ENCODE results near the gene CD3D.

CD3D gene

GRCh38 chr11:118359295-118359958 lies 16.9 kb upstream of the CD3D start, which contains the start of gene UBE4A:
UBE4A (plus strand) TSS chr11:118359600; CDS start chr11:118365081, 5,481 bp downstream.
- Histone ChIP-seq H3K79me2 (ENCODE audit: low read length) (peaks cover 47% of the 10 kb centered on the region), H3K9me3 (ENCODE audit: insufficient read depth, low read length) (no peaks in the 10 kb centered on the region), H3K36me3 (replicated peaks; ENCODE audit: low read depth, low read length) (no peaks in the 10 kb centered on the region), H2AFZ (ENCODE audit: low read depth, low read length) (peak within 1 kb of the TSS; percentile 81), H3K4me2 (ENCODE audit: low read length) (peak within 1 kb of the TSS; percentile 93), H3K4me1 (ENCODE audit: low read length) (peaks cover 16% of the 10 kb centered on the region), H4K20me1 (ENCODE audit: insufficient read depth, low read length) (no peaks in the 10 kb centered on the region), H3K9ac (ENCODE audit: low read length) (peak within 1 kb of the TSS; percentile 87), H3K4me3 (ENCODE audit: low read length) (peak within 1 kb of the TSS; percentile 90), H3K27me3 (ENCODE audit: low read depth, low read length) (no peaks in the 10 kb centered on the region), H3K27ac (ENCODE audit: low read length) (peak within 1 kb of the TSS; percentile 32)
- TF ChIP-seq EZH2phosphoT487 (IDR thresholded peaks at IDR 0.05; ENCODE audit: low read depth) (no peak), CTCF (IDR thresholded peaks at IDR 0.05; ENCODE audit: low read depth, low read length) (no peak)

- Histone ChIP-seq H3K9me3 (ENCODE audit: insufficient read depth, low read length) (no peaks in the 10 kb centered on the region), H3K79me2 (ENCODE audit: low read length) (peaks cover 36% of the 10 kb centered on the region), H3K36me3 (replicated peaks; ENCODE audit: low read depth, low read length) (no peaks in the 10 kb centered on the region), H3K4me3 (ENCODE audit: low read length) (no peak overlapping the region), H3K4me1 (ENCODE audit: low read length) (peaks cover 16% of the 10 kb centered on the region), H2AFZ (ENCODE audit: low read depth, low read length) (0 out of 2 replicates have a peak overlapping the region, but pooled peaks have one; percentile 36), H4K20me1 (ENCODE audit: insufficient read depth, low read length) (no peaks in the 10 kb centered on the region), H3K27ac (ENCODE audit: low read length) (no peak overlapping the region), H3K27me3 (ENCODE audit: low read depth, low read length) (no peaks in the 10 kb centered on the region), H3K9ac (ENCODE audit: low read length) (no peak overlapping the region), H3K4me2 (ENCODE audit: low read length) (no peak overlapping the region)
- no peak for TF ChIP-seq EZH2phosphoT487 (IDR thresholded peaks at IDR 0.05; ENCODE audit: low read depth)
- TF ChIP-seq CTCF (IDR thresholded peaks at IDR 0.05; ENCODE audit: low read depth, low read length): no peak
These were observed 15.6 kb upstream of the CD3D start for GRCh38 chr11:118358071-118358470.

GRCh38 chr11:118353084-118353710 lies 10.7 kb upstream of the CD3D start:
- H2AFZ ChIP-seq (ENCODE audit: low read depth, low read length): no peak overlapping the region
- no peak overlapping the region for H3K27ac ChIP-seq (ENCODE audit: low read length)
- H3K4me3 ChIP-seq (ENCODE audit: low read length): peak overlapping the region; percentile 39; the same call in 1 of the 2 replicates
- peaks cover 27% of the 10 kb centered on the region for H3K27me3 ChIP-seq (ENCODE audit: low read depth, low read length)
- H4K20me1 ChIP-seq (ENCODE audit: insufficient read depth, low read length): no peaks in the 10 kb centered on the region
- H3K79me2 ChIP-seq (ENCODE audit: low read length): no peaks in the 10 kb centered on the region
- TF ChIP-seq EZH2phosphoT487 (IDR thresholded peaks at IDR 0.05; ENCODE audit: low read depth) (no peak), CTCF (IDR thresholded peaks at IDR 0.05; ENCODE audit: low read depth, low read length) (peak; percentile 80)
- no peak overlapping the region for H3K9ac ChIP-seq (ENCODE audit: low read length)
- H3K9me3 ChIP-seq (ENCODE audit: insufficient read depth, low read length): no peaks in the 10 kb centered on the region
- H3K36me3 ChIP-seq (replicated peaks; ENCODE audit: low read depth, low read length): no peaks in the 10 kb centered on the region
- peaks cover 3% of the 10 kb centered on the region; the same call in 1 of the 2 replicates for H3K4me1 ChIP-seq (ENCODE audit: low read length)
- peak overlapping the region; percentile 45 for H3K4me2 ChIP-seq (ENCODE audit: low read length)

- Histone ChIP-seq H3K9me3 (ENCODE audit: insufficient read depth, low read length) (no peaks in the 10 kb centered on the region), H3K79me2 (ENCODE audit: low read length) (no peaks in the 10 kb centered on the region), H2AFZ (ENCODE audit: low read depth, low read length) (no peak overlapping the region), H3K27me3 (ENCODE audit: low read depth, low read length) (peaks cover 31% of the 10 kb centered on the region), H3K36me3 (replicated peaks; ENCODE audit: low read depth, low read length) (no peaks in the 10 kb centered on the region), H3K4me1 (ENCODE audit: low read length) (peaks cover 3% of the 10 kb centered on the region; the same call in 1 of the 2 replicates), H3K27ac (ENCODE audit: low read length) (no peak overlapping the region), H4K20me1 (ENCODE audit: insufficient read depth, low read length) (no peaks in the 10 kb centered on the region), H3K4me2 (ENCODE audit: low read length) (peak overlapping the region; percentile 9; the same call in 1 of the 2 replicates), H3K4me3 (ENCODE audit: low read length) (no peak overlapping the region), H3K9ac (ENCODE audit: low read length) (no peak overlapping the region)
- no peak for TF ChIP-seq CTCF (IDR thresholded peaks at IDR 0.05; ENCODE audit: low read depth, low read length)
- TF ChIP-seq EZH2phosphoT487 (IDR thresholded peaks at IDR 0.05; ENCODE audit: low read depth): no peak
These were observed 7.0 kb upstream of the CD3D start for GRCh38 chr11:118349475-118349874.
